ENCODE data around the gene SLC25A13. TPM values are rescaled to one million over a fixed set of nuclear protein-coding genes. Genes with fewer than 3 reads are reported as not detected.

The SLC25A13 gene
- total RNA-seq, 1 donor from 2014 or later: 55.8 TPM

DNA sequence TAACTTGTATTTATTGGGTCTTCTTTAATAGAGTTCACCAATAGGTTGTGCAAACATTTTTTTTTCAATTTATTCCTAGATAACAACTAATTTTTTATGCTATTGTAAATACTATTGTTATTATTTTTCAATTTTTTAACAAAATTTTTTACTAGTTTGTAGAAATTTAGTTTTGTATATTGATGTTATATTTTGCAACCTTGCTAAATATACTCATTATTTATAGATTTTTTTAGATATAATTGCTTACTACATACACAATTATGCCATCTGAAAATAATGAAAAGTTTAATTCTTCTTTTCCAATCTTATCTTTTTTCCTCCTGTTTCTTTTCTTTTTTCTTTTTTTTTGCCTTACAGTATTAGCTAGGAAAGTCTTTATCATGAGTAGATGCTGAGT is 216.9 kb downstream of the SLC25A13 start:
- H3K27ac Mint-ChIP-seq: no peak overlapping the region
- no peaks in the 10 kb centered on the region for H3K36me3 Mint-ChIP-seq
- no peak for DNase-seq (ENCODE audit: extremely low spot score, unreplicated experiment)
- no peaks in the 10 kb centered on the region for H3K4me1 Mint-ChIP-seq (ENCODE audit: unreplicated experiment)
- no peak overlapping the region for H3K4me3 Mint-ChIP-seq
- no peaks in the 10 kb centered on the region for H3K9me3 Mint-ChIP-seq
- TF ChIP-seq, protein P1, sequence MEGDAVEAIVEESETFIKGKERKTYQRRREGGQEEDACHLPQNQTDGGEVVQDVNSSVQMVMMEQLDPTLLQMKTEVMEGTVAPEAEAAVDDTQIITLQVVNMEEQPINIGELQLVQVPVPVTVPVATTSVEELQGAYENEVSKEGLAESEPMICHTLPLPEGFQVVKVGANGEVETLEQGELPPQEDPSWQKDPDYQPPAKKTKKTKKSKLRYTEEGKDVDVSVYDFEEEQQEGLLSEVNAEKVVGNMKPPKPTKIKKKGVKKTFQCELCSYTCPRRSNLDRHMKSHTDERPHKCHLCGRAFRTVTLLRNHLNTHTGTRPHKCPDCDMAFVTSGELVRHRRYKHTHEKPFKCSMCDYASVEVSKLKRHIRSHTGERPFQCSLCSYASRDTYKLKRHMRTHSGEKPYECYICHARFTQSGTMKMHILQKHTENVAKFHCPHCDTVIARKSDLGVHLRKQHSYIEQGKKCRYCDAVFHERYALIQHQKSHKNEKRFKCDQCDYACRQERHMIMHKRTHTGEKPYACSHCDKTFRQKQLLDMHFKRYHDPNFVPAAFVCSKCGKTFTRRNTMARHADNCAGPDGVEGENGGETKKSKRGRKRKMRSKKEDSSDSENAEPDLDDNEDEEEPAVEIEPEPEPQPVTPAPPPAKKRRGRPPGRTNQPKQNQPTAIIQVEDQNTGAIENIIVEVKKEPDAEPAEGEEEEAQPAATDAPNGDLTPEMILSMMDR (conservative IDR thresholded peaks at IDR 0.05): no peak
- H3K27me3 Mint-ChIP-seq: no peaks in the 10 kb centered on the region

DNA sequence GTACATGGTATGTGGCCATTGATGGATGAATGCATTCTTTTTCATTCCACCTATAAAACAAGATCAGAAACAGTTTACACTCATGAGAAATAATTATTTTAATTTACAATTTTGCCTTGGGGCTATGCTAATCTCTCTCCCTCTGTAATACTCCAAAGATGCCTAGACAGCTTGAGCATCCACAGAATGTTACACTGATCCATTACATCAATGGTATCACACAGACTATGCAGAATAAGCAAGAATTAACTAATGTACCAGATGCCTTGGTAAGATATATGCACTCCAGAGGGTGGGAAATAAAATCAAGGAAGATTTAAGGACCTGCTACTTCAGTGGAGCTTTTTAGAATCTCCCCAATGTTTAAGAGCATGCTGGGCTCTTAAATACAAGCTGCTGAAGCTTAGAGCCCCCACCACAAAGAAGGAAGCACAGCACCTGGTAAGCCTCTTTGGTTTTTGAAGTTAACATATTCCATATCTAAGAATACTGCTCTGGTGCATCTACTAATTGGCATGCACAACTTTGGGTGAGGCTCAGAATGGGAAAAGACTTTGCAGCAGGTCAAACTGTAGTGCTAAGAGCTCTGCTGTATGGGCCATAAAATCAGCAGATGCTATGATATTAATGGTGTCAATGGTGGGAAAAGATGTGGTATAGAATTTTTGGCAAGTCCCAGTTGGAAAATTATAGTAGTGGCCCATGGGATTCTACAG is 219.6 kb downstream of the SLC25A13 start:
- H3K9me3 Mint-ChIP-seq: no peaks in the 10 kb centered on the region
- H3K36me3 Mint-ChIP-seq: no peaks in the 10 kb centered on the region
- H3K27ac Mint-ChIP-seq: no peak overlapping the region
- no peak overlapping the region for H3K4me3 Mint-ChIP-seq
- TF ChIP-seq, protein P1 (conservative IDR thresholded peaks at IDR 0.05): no peak
- no peaks in the 10 kb centered on the region for H3K4me1 Mint-ChIP-seq (ENCODE audit: unreplicated experiment)
- H3K27me3 Mint-ChIP-seq: no peaks in the 10 kb centered on the region
- DNase-seq (ENCODE audit: extremely low spot score, unreplicated experiment): no peak

DNA sequence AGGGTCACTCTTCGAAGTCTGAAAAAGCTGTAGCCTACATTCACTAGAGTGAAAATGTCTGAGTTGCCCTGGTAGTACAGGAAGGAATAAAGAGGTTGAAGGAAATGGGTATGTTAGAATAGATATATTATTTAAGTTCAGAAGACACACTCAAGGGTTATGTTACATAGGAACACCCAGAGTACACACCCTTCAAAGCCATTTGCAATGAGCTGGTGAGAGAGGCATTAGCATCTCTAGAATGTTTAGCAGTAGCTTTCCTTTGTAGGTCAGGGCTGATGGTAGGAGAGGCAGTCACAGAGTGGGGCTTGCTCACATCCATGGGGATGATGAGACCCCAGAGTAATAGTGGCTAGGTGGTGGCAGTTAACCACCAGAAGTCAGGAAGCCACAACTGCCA is 221.2 kb downstream of the SLC25A13 start:
- TF ChIP-seq, protein P1 (conservative IDR thresholded peaks at IDR 0.05): no peak
- no peaks in the 10 kb centered on the region for H3K9me3 Mint-ChIP-seq
- no peaks in the 10 kb centered on the region for H3K36me3 Mint-ChIP-seq
- H3K4me3 Mint-ChIP-seq: no peak overlapping the region
- DNase-seq (ENCODE audit: extremely low spot score, unreplicated experiment): no peak
- no peaks in the 10 kb centered on the region for H3K4me1 Mint-ChIP-seq (ENCODE audit: unreplicated experiment)
- H3K27ac Mint-ChIP-seq: no peak overlapping the region
- no peaks in the 10 kb centered on the region for H3K27me3 Mint-ChIP-seq

- Mint-ChIP-seq H3K27ac (no peak overlapping the region), H3K4me1 (ENCODE audit: unreplicated experiment) (no peaks in the 10 kb centered on the region), H3K36me3 (no peaks in the 10 kb centered on the region), H3K27me3 (no peaks in the 10 kb centered on the region), H3K9me3 (no peaks in the 10 kb centered on the region), H3K4me3 (no peak overlapping the region)
- TF ChIP-seq, protein P1 (conservative IDR thresholded peaks at IDR 0.05): no peak
- no peak for DNase-seq (ENCODE audit: extremely low spot score, unreplicated experiment)
Observed at GRCh38 chr7:96097835-96098234, 224.1 kb downstream of the SLC25A13 start.

DNA sequence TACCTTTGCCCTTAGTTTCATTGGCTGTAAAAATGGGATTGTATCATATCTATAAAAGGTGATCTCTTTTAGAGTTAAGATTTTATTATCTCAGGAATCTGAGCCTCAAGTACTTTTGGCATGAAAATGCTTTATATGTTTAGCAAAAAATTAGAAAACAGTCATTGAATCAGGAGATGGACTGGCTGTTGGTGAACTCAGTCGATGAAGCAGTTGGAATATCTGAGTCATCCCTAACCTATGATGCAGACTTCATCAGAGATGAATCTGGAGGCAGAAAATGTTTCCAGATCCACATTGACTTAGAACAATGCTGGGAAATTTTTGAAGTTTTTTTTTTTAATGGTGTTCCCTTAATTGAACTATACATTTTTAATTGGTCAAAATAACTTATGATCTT is 228.5 kb downstream of the SLC25A13 start:
- Mint-ChIP-seq H3K4me3 (no peak overlapping the region), H3K4me1 (ENCODE audit: unreplicated experiment) (peaks cover 3% of the 10 kb centered on the region), H3K9me3 (no peaks in the 10 kb centered on the region), H3K36me3 (no peaks in the 10 kb centered on the region), H3K27ac (no peak overlapping the region), H3K27me3 (no peaks in the 10 kb centered on the region)
- no peak for DNase-seq (ENCODE audit: extremely low spot score, unreplicated experiment)
- TF ChIP-seq, protein P1 (conservative IDR thresholded peaks at IDR 0.05): no peak
